GM12864 (cell line): ENCODE measurements around the gene ING5.

Experiments
- DNase-seq: peaks from one replicate; pipeline ENCODE4 v3.0.0-alpha.2; 2011; ENCODE audit warnings: low read depth
- H3K4me3 ChIP-seq: 2 replicates; pipeline ENCODE4 v1.5.1; 2011; ENCODE audit warnings: mild to moderate bottlenecking, low read depth, low read length, control low read depth
- TF ChIP-seq, protein P1 (sequence below): IDR thresholded peaks from 2 replicates; pipeline ENCODE4 v1.5.1; 2011; ENCODE audit warnings: low read depth, mild to moderate bottlenecking, moderate library complexity, low read length, control low read depth, inconsistent platforms; ENCODE audit errors: missing control alignments

ING5 gene

GRCh38 chr2:241673189-241673663, 28.6 kb upstream of the ING5 start:
- H3K4me3 ChIP-seq: no peak overlapping the region
- no peak for DNase-seq
- TF ChIP-seq, protein P1, sequence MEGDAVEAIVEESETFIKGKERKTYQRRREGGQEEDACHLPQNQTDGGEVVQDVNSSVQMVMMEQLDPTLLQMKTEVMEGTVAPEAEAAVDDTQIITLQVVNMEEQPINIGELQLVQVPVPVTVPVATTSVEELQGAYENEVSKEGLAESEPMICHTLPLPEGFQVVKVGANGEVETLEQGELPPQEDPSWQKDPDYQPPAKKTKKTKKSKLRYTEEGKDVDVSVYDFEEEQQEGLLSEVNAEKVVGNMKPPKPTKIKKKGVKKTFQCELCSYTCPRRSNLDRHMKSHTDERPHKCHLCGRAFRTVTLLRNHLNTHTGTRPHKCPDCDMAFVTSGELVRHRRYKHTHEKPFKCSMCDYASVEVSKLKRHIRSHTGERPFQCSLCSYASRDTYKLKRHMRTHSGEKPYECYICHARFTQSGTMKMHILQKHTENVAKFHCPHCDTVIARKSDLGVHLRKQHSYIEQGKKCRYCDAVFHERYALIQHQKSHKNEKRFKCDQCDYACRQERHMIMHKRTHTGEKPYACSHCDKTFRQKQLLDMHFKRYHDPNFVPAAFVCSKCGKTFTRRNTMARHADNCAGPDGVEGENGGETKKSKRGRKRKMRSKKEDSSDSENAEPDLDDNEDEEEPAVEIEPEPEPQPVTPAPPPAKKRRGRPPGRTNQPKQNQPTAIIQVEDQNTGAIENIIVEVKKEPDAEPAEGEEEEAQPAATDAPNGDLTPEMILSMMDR: no peak

DNA sequence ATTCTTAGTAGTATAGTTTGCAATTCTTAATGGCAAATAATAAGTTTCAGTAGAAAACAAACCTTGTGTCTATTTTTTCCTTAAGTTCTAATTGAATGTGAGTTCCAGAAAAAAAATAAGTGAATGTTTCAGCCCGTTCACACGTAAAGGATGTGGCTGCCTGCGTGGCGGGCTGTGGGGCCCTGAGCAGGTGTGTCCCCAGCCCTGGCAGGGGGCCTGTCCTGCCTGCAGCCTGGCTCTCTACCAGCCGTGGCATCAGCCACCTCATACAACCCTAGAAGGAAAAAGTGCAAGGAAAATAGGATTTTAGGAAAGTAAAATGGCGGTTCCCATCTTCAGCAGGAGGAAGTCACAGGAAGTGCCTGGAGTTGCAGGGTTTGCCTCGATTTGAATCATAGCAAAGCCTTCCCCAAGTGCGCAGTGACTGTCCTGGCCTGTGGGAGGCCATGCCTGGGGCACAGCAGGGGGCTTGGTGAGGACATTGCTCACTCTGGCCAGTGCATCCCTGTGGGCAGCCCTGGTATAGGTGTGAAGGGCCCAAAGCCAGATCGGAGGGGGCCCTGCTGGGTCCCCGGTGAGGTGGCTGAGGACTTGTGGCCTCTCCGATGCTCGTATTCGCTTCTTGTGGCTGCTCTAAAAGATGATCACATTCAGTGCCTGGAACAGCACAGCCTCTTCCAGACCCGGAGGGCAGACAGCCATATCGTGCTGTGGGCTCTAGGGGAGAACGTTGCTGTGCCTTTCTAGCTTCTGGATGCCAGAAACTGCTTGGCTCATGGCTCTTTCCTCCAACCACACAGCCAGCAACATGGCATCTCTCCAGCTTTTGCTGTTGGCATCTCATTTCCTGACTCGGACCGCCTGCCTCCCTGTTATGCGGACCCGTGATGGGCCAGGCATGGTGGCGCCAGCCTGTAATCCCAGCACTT, 27.8 kb upstream of the ING5 start:
- TF ChIP-seq, protein P1: no peak
- H3K4me3 ChIP-seq: no peak overlapping the region
- no peak for DNase-seq

DNA sequence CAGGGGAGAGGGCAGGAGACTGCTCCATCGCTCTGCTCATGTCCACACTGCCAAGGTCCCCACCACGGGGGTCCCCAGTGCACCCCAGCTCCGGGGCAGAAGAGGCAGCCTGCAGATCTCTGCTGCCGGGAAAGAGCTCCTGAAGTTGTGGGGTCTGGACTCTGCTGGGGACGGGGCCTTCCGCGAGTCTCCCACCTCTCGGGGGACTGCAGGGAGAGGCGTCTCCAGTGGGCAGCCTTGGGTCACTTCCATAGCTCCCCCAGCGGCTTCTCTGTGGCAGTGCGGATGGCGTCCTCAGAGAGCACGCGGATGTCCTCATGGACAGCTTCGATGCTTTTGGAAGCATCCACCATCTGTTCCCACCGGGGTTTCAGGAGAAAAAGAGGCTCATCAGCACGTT, 26.0 kb upstream of the ING5 start:
- TF ChIP-seq, protein P1: no peak
- H3K4me3 ChIP-seq: no peak overlapping the region
- no peak for DNase-seq

DNA sequence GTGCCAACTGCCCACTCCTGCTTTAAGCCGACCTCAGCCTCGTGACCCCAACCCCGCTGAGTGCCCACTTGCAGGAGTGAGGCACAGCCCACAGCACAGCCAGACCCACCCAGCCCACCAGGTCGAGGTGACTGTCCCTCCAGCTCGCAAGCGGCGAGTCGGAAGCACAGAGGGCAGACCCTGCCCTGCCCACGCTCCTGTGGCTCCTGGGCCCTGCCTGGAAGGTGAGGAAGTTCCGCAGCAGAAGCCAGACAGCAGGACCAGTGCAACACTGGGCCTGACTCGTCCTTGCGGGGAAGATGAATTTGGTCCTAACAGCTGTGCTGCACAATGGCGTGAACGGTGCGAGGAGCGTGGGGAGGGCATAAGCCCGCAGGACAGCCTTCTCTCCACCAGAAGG, 25.2 kb upstream of the ING5 start:
- H3K4me3 ChIP-seq: no peak overlapping the region
- no peak for DNase-seq
- TF ChIP-seq, protein P1: no peak

DNA sequence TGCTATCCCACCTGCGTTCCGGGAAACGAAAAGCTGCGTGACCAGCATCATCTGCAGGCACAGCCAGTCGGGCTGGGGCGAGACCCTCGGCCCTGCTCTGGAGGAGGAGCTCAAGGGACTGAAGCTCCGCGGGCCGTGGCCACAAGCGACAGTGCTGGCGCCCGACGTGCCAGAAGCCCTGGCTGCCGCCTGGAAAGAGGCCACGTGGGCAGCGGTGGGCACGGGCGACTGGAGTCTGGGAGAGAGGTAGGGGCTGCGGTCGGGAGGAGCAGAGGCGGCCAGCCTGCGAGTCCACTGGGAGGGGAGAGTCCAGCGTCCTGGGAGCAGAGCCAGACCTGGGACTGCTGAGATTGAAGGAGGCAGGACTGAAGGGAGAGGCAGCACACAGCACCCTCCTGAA, 24.4 kb upstream of the ING5 start:
- DNase-seq: no peak
- H3K4me3 ChIP-seq: no peak overlapping the region
- TF ChIP-seq, protein P1: no peak

GRCh38 chr2:241678307-241678706, 23.5 kb upstream of the ING5 start:
- DNase-seq: no peak
- no peak overlapping the region for H3K4me3 ChIP-seq
- TF ChIP-seq, protein P1: no peak
